Measurements from ENCODE around the gene CLHC1. TPM values are rescaled to one million over a fixed set of nuclear protein-coding genes. Genes with fewer than 3 reads are reported as not detected.

Gene CLHC1
- total and polyA plus RNA-seq, 9 donors: 5.6 to 21.3 (median 14.0) TPM

GRCh38 chr2:55154525-55155030 is 77.5 kb downstream of the CLHC1 start:
- Histone ChIP-seq H3K4me1 (ENCODE audit: insufficient read depth) (peaks cover 18% of the 10 kb centered on the region), H3K9me3 (no peaks in the 10 kb centered on the region), H3K27me3 (no peaks in the 10 kb centered on the region), H3K36me3 (no peaks in the 10 kb centered on the region), H3K4me3 (no peak overlapping the region), H3K27ac (no peak overlapping the region)
- intact Hi-C loops (cut with DNase I): loop anchor here in 1 of 4 donors (5.0 kb wide), 1 partner anchor 42 kb away; no protein-coding TSS in a partner anchor
- DNase-seq: no peak
- WGBS, 3 donors: 72 to 78% (median 78%) methylated on average over 3 of the region's 3 CpGs
- no peak for TF ChIP-seq CTCF (IDR thresholded peaks at IDR 0.05)
- TF ChIP-seq POLR2A (IDR thresholded peaks at IDR 0.05): no peak
- TF ChIP-seq EP300 (IDR thresholded peaks at IDR 0.05): no peak

GRCh38 chr2:55153584-55154299 is 78.4 kb downstream of the CLHC1 start:
- Histone ChIP-seq H3K9me3 (no peaks in the 10 kb centered on the region), H3K4me1 (ENCODE audit: insufficient read depth) (peaks cover 18% of the 10 kb centered on the region), H3K27ac (no peak overlapping the region), H3K27me3 (no peaks in the 10 kb centered on the region), H3K36me3 (no peaks in the 10 kb centered on the region), H3K4me3 (no peak overlapping the region)
- TF ChIP-seq POLR2A (IDR thresholded peaks at IDR 0.05): no peak
- TF ChIP-seq EP300 (IDR thresholded peaks at IDR 0.05): no peak
- intact Hi-C loops (cut with DNase I): no loop called here
- no peak for DNase-seq
- WGBS, 3 donors: 54 to 62% (median 55%) methylated on average over 10 of the region's 10 CpGs

GRCh38 chr2:55152475-55153412 is 79.3 kb downstream of the CLHC1 start:
- Histone ChIP-seq H3K9me3 (no peaks in the 10 kb centered on the region), H3K36me3 (no peaks in the 10 kb centered on the region), H3K27me3 (no peaks in the 10 kb centered on the region), H3K4me3 (no peak overlapping the region), H3K4me1 (ENCODE audit: insufficient read depth) (peaks cover 18% of the 10 kb centered on the region), H3K27ac (no peak overlapping the region)
- WGBS, 3 donors: 89 to 92% (median 90%) methylated on average over 14 of the region's 14 CpGs
- no peak for DNase-seq
- TF ChIP-seq EP300 (IDR thresholded peaks at IDR 0.05) (no peak), CTCF (IDR thresholded peaks at IDR 0.05) (no peak), POLR2A (IDR thresholded peaks at IDR 0.05) (no peak)
- intact Hi-C loops (cut with DNase I): no loop called here

GRCh38 chr2:55151733-55152433 is 80.2 kb downstream of the CLHC1 start:
- Histone ChIP-seq H3K27ac (no peak overlapping the region), H3K9me3 (no peaks in the 10 kb centered on the region), H3K4me3 (no peak overlapping the region), H3K27me3 (no peaks in the 10 kb centered on the region), H3K4me1 (ENCODE audit: insufficient read depth) (peaks cover 15% of the 10 kb centered on the region), H3K36me3 (no peaks in the 10 kb centered on the region)
- intact Hi-C loops (cut with DNase I): no loop called here
- TF ChIP-seq POLR2A (IDR thresholded peaks at IDR 0.05): no peak
- TF ChIP-seq CTCF (IDR thresholded peaks at IDR 0.05): no peak
- TF ChIP-seq EP300 (IDR thresholded peaks at IDR 0.05): no peak
- DNase-seq: no peak

Measured in ovary (tissue), 9 donors.